Erythroblast (primary cell): Measurements from ENCODE around the gene LRRD1.
"Not testable (repeated sequence)": the region's sequence is repeated elsewhere in the genome, so short reads cannot be mapped to it uniquely, and the experiment has no call there.

ENCODE experiments used
- GATA1 ChIP-seq: IDR thresholded peaks from 2 replicates; pipeline ENCODE4 v1.6.1; 2011; ENCODE audit warnings: low read depth, mild to moderate bottlenecking, control low read depth, low read length, moderate library complexity
- POLR2A ChIP-seq: IDR thresholded peaks from 2 replicates; pipeline ENCODE4 v1.6.1; 2011; ENCODE audit warnings: mild to moderate bottlenecking, low read length

GRCh38 chr7:92143192-92143880 lies 35.6 kb downstream of the LRRD1 start:
- TF ChIP-seq POLR2A, GATA1: not testable (repeated sequence)
